HK-2 (cell line): ENCODE results near the gene KRT6B.
"Not testable (repeated sequence)": the region's sequence is repeated elsewhere in the genome, so short reads cannot be mapped to it uniquely, and the experiment has no call there.

Experiments
- DNase-seq: peaks from one replicate; pipeline ENCODE4 v3.0.0-alpha.2; 2018; ENCODE audit not compliant: unreplicated experiment

Gene KRT6B

DNA sequence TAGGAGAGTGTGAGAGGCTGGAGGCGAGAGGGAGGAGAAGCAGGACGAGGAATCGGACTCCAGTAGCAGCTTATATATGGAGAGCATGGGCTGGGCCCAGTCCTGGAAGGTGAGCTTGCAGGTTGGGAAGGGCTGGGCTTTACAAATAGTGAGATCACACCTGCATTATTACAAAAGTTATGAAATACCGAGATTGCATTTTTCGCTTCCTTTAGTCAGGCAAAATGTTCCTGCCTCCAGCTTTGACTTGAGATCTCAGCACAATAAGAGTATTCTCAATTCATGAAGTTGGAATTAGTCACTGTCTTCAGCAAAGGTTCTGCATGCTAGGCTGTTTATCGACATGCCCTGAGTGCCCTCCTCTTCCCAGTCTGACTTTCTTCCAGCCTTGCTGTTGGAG lies at the start of gene KRT6B:
KRT6B (minus strand) TSS at position 46 of the 400 bp plus-strand sequence. CDS start 68 bp downstream, outside the sequence.
- DNase-seq = no peak

DNA sequence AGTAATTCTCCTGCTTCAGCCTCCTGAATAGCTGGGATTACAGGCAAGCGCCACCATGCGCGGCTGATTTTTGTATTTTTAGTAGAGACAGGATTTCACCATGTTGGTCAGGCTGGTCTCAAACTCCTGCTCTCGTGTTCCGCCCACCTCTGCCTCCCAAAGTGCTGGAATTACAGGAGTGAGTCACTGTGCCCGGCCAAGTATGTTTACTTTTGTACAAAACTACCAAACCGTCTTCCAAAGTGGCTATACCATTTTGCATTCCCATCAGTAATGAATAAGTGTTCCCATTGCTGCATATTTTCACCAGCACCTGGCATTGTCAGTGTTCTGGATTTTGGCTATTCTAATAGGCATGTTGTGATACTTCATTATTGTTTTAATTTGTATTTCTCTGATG lies 49.5 kb upstream of the KRT6B start:
- DNase-seq = no peak

DNA sequence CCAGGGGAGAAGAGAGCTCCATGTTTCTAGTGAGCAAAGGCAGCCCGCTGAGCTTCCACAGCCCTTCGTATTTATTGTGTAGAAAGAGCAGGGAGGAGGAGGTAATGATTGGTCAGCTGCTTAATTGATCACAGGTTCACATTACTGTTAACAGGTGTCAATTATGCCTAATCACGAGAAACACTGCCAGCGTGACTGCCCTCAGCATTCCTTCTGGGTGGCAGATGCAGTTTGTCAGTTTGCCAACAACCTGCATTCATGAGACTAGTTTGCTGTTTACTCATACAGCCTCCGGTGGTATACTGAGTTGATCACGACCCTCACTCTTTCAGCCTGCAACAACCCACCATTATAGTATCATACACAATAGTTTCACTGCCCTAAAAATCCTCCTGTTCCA lies 48.6 kb upstream of the KRT6B start:
- not testable (repeated sequence) for DNase-seq

DNA sequence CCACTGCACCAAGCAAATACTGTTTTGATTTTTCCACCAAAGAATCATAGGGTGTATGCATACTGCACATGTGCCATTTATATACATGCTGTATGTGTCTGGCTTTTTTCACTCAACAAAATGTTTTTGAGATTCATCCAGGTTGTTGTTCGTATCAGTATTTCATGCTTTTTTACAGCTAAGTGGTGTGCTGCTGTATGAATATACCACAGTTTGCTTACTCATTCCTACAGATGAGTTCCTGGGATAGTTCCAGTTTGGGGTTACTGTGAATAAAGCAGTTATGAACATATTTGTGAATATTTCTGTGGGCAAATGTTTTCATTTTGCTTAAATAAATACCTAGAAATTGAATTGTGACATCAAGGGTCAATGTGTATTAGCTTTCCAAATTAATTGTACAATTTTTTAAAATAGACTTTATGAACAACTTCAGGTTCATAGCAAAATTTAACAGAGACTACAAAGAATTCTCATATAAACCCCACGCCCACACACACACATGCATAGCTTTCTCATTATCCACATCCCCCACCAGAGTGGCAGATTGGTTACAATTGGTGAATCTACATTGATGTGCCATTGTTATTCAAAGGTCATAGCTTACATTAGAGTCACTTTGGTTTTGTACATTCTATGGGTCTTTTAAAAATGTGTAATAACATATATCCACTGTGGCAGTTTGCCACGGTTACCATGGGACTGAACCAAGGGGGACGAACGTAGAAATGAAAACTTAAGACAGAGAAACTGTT lies 48.0 kb upstream of the KRT6B start:
- no peak for DNase-seq

DNA sequence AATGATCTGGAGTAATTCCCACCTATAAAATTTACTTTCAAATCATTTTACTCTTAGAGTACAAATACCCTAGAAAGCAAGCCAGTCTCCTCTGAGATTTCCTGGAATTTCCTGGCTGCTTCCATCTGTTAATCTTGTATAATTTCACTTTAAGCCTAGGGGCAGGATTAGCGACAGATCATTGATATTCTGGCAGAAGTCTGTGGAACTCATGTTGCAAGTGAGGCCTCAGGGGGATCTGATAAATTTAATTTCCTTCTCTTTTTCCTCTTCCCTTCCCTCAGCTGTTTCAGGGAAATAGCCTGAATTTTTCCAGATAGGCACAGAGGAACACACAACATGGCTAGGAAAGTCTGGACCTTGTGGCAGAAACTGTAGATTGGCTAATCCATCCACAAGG lies 47.0 kb upstream of the KRT6B start:
- no peak for DNase-seq

DNA sequence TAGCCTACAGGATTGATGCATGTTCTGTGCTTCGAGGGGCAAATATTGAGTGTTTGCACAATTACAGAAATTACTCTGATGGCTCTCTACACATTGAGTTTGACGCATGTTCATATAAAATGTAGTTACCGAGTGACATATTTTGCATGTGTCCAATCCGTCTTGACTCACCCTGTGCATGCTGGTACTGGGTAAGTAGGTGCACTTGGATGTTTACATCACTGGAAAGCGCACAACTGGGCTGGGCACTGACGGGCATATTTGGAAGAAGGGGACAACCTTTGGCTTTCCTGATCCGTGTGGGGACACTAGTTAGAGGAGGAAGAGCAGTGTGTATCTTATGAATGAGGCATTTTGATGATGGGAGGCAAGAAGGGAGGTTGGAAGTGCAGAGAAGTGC lies 46.0 kb upstream of the KRT6B start:
- no peak for DNase-seq

DNA sequence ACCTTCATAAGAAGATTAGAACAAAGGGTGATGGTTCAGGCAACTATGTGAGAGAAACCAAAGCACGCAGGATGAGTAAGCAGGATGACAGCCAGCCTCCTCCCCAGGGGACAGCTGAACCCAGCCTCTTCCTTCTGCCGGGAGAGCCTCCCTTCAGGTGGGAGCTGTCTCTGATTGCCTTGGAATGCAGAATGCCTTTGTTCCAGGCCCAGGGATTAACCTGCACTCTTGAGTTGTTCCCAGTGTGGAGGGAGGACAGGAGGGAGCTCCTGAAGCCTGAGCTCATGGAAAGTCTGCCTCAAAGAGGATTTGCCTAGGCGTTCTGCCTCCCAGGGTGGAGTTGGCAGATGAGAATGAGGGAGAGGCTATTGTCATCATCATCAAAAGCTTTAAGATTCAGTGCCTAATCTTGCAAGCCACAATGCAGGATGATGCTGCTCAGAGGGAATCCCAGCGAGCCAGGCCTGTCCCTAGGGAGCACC lies 44.7 kb upstream of the KRT6B start:
- DNase-seq = no peak

DNA sequence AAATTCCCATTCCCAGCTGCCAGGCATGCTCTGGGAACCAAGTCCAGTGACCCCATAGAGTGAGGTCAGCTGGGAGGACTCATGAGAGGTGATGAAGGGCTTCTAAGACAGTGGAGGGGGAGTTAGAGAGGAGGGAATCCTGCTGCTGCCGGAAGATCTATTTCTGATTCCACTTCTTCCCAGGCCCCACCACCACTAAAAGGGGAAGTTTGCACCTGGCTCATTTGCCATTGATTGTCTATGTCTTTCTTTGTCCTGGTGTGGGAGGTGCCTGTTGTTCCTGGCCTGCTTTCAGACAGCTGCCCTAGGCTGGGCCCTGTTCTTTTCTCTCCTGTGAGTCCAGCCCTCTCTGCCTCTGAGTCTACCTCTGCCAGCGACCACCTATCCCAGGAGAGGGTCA lies 44.1 kb upstream of the KRT6B start:
- DNase-seq = no peak

DNA sequence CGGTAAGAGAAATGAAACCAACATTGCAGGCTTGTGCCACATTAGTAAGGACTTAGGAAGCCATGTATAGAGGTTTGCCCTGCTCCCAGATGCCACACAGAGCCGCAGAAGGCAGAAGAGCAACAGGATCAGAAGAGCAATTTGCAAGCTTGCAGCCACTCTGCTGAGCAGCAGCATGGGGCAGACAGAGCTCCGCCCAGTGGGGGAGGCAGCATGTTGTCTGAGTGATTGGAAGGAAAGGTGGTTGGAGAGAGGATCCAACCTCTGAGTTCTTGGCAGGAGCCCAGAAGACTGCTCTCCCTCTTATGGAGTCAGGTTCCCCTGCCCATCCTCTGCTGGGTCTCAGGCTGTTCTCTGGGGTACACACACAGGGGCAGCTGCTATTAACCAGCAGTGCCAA lies 43.4 kb upstream of the KRT6B start:
- DNase-seq = no peak

DNA sequence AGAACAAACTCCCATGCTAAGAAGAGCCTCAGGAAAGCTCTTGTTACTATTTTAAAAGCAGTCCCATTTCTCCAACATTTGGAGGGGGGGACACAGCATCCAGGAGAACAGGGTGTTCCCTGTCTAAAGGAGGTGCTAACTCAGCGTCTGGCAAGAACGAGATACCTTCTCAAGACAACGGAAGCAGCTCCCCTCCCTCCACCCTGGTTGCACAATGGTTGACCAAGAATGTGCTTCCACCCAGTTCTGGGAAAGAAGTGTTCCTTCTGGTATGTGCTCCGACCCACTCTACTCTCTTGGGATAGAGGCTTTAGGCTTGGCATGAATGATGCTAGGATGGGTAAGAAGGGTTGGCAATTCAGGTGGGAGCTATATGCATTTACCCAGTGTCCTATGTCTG lies 42.6 kb upstream of the KRT6B start:
- no peak for DNase-seq

DNA sequence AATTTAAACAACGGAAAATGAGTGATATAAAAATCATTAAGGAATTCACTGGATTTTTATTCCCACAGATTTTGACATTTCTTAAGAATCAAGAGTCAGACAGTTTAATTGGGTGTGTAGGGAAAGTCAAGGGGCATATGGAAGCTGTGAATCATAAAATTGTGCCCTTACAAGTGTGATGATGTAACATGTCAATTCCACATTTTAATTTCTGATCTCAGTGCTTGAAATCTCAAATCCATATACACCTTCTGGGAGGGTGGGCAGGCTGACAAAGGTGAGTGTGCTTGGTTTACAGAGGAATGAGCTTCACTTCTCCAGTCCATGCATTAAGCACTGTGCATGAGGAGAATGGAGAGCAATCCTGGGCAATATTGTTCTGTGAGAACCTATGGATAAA lies 42.2 kb upstream of the KRT6B start:
- DNase-seq = no peak

DNA sequence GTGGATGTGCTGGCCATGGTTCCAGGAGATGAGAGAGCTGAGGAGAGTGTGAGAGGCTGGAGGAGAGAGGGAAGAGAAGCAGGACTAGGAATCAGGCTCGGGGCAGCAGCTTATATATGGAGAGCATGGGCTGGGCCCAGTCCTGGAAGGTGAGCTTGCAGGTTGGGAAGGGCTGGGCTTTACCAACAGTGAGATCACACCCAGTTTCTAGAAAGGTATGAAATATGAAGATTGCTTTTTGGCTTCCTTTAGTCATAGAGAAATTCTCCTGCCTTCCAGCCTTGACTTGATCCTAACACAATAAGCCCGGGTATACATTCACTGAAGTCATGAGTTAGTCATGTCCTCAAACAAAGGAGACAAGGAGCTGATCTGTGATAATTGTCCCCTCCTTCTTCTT lies 41.2 kb upstream of the KRT6B start, which contains the start of gene KRT6A:
KRT6A (minus strand) TSS at position 86 of the 400 bp plus-strand sequence; CDS start at position 17, 69 bp downstream.
- DNase-seq = no peak

DNA sequence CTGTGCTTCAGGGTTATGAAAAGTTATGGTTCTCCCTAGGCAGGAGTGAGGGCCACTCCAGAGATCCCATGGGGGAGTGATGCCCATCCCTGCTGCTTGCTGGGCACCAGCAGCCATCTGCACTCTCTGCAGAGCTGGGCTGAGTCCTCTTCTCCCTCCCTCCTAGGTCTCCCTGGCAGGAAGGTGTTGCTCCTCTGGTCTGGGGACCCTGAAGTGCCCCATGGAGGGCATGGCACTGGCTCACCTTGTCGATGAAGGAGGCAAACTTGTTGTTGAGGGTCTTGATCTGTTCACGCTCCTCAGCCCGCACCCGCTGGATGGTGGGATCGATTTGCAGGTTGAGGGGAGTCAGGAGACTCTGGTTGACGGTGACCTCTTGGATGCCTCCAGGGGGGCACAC lies 40.5 kb upstream of the KRT6B start:
- DNase-seq = not testable (repeated sequence)

DNA sequence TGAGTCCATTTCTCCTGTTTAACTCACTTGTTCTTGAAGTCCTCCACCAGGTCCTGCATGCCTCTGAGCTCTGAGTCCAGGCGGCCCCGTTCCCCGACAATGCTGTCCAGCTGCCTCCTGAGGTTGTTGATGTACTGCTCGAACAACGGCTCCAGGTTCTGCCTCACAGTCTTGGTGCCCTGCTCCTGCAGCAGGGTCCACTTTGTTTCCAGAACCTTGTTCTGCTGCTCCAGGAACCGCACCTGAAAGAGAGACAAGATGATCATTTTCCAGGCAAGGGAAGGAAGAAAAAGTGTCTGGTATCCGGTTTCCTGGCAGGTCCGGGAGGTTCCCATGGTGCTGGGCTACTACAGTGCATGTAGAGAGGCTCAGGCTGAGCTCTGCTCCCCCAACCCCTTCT lies 39.5 kb upstream of the KRT6B start:
- not testable (repeated sequence) for DNase-seq

DNA sequence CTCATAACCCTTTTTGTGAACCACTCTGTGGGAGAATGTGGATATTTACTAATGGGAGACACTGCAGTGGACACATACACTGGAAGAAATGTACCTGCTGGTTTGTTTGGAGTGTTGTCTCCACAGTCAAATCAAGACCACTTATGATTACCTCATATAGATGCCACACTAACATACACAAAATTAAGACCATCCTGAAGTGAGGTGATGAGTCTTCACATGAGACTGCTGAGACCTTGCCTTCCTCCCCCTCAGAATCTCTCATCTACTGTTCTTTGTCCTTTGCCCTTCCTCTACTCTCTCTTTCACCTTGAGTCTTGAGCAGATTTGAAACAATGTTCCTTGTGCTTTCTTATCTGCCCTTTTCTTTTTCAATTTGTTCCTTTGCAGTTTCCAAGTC lies 36.8 kb upstream of the KRT6B start:
- DNase-seq = no peak

DNA sequence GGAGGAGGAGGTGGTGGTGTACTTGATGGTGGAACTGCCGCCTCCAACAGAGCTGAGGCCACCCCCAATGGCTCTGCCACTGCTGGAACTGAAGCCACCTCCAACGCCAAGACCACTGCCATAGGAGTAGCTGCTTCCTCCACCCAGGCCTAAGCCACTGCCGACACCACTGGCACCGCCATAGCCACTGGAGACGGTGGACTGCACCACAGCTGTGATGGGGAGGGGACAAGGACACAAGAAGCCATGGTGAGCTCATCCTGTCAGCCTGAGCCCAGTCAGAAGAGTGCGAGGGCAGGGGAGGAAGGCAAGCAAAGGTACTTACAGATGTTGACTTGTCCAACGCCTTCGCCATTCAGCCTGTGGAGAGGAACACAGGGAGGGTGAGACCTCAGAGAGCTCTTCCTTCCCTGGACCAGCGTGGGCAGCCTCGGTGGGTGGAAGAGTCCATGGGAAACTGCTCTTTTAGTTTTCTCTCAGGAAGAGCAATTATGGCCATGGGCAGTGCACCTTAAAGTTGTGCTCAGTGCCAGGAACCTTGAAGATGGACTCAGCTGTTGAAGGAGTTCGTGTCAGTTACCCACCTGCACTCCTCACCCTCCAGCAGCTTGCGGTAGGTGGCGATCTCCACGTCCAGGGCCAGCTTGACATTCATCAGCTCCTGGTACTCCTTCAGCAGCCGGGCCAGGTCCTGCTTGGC lies 35.9 kb upstream of the KRT6B start:
- not testable (repeated sequence) for DNase-seq

DNA sequence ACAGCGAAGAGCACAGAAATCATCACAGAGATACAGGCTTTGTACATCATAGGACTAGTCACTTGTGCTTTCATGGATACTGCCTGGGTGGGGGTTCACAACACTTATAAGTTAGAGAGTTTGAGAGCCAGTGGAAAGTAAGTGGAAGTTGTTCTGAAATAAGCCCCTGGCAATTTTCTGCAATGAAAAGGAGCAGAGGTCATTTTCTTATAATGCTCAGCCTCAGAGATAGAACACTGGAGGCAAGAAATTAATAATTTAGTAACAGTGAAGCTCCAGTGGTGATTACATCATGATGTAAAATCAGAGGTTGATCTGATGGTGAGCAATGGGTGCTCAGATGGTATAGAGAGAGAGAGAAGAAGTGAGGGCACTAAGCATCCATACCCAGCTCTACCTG lies 35.3 kb upstream of the KRT6B start:
- DNase-seq = no peak

DNA sequence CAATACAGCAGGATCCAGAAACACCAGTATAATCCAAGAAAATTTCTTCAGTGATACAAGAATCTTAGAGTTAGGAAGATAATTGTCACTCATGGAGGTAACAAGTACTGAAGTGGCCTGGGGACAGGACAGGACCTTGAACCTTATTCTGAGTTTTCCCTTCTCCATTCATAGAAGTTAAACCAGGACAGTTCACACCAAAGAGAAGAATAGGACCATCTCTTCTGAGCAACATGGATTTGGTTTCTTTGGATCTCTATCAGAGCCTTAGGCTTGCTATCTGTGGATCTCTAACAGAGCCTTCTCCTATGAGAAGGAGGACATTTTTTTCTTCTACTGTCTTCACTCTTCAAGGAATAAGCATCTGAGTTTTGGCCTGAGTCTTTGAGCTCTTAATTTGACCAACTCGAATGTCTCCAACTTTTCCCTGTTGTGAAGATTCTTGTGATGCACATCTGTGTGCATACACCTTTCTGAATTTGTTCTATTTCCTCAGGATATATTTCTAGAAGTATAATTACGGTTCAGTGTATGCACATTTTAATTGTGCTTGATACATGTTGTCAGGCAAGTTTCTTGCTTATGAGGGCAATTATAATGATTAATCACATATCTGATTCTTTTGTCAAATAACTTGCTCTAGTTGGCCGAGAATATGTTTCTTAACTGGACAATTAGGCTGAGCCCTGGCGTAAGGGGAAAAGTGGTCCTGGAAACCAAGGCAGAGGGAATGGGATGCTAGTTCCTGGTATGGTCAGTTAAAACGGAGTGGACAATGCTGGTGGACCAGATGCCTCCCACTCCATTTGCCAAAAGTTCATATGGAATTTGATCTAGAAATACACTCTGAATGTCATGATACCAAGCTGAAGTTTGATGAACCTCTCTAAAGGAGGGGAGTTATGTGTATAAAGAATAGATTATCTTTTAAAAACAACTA lies 34.5 kb upstream of the KRT6B start:
- no peak for DNase-seq

DNA sequence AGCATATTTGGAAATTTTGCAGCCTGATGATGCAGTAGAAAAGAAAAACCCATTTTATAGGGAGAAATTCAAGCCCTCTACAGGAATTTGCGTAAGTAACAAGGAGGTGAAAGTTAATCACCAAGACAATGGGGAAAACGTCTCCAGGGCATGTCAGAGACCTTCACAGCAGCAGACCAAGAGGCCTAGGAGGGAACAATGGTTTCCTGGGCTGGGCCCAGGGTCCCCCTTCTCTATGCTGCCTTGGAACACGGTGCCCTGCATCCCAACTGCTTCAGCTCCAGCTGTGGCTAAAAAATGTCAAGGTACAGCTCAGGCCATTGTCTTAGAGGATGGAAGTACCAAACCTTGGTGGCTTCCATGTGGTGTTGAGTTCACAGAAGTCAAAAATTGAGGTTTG lies 28.1 kb upstream of the KRT6B start:
- no peak for DNase-seq

DNA sequence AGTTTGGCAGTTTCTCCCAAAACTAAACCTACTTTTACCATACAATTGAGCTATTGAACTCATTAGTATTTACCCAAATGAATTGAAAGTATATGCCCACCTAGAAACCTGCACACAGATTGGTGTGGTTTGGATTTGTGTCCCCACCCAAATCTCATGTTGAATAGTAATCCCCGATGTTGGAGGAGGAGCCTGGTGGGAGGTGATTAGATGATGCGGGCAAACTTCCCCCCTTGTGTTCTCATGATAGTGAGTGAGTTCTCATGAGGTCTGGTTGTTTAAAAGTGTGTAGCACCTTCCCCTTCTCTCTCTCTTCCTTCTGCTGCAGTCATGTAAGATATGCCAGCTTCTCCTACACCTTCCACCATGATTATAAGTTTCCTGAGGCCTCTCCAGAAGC lies 25.7 kb upstream of the KRT6B start:
- DNase-seq = no peak

DNA sequence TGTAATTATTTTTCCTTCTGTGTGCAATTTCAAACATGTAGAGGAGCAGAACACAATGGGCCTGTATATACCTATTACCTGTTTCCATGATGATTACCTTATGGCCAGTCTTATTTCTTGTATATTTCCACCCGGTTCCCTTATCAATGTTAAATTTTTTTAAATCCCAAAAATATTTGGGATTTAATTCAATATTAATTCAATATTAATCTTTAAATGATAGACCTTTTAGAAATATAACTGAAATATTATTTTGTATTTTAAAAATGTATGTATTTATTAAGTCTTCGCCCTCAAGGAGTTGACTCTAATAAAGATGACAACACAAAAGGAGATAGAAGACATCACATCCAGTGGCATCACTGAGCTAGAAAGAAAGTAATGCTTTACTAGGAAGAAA lies 22.3 kb upstream of the KRT6B start:
- no peak for DNase-seq

DNA sequence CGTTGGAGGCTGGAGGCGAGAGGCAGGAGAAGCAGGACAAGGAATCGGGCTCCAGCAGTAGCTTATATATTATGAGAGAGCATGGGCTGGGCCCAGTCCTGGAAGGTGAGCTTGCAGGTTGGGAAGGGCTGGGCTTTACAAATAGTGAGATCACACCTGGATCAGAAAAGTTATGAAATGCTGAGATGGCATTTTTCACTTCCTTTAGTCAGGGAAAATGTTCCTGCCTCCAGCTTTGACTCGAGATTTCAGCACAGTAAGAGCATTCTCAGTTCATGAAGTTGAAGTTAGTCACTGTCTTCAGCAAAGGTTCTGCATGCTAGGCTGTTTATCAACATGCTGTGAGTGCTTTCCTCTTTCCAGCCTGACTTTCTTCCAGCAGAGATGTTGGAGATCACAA lies 21.8 kb upstream of the KRT6B start, which contains the start of gene KRT6C:
KRT6C (minus strand) TSS at position 38 of the 400 bp plus-strand sequence. CDS start 68 bp downstream, outside the sequence.
- no peak for DNase-seq
